22Rv1 (cell line): Measurements from ENCODE around the gene GNG12.

Source experiments
- ZFX ChIP-seq: fragments of 450-650 bp; IDR thresholded peaks from 2 replicates; pipeline ENCODE4 v1.6.1; 2017; ENCODE audit warnings: antibody characterized with exemption, borderline replicate concordance
- TF ChIP-seq, protein P1 (sequence below): fragments of 450-650 bp; IDR thresholded peaks from 2 replicates; pipeline ENCODE4 v1.5.1; 2017; ENCODE audit warnings: mild to moderate bottlenecking

DNA sequence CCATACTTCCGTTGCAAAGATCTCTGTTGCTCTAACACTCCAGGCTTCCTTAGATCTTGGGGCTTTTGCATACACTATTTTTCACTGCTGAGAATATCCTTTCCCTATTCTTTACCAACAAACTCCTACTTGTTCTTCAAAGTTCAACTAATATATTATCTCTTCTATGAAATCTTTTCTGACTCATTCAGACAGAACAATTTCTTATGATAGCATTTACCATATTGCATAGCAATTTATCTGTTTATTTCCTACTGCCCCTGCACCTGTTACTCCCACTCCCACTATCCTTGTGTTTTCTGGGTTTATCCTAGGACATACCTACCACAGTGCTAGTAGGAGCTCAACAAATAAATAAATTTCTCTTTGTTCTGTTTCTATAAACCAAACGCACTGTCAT lies 137.3 kb downstream of the GNG12 start:
- TF ChIP-seq, protein P1, sequence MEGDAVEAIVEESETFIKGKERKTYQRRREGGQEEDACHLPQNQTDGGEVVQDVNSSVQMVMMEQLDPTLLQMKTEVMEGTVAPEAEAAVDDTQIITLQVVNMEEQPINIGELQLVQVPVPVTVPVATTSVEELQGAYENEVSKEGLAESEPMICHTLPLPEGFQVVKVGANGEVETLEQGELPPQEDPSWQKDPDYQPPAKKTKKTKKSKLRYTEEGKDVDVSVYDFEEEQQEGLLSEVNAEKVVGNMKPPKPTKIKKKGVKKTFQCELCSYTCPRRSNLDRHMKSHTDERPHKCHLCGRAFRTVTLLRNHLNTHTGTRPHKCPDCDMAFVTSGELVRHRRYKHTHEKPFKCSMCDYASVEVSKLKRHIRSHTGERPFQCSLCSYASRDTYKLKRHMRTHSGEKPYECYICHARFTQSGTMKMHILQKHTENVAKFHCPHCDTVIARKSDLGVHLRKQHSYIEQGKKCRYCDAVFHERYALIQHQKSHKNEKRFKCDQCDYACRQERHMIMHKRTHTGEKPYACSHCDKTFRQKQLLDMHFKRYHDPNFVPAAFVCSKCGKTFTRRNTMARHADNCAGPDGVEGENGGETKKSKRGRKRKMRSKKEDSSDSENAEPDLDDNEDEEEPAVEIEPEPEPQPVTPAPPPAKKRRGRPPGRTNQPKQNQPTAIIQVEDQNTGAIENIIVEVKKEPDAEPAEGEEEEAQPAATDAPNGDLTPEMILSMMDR = no peak
- no peak for TF ChIP-seq ZFX
